ENCODE data around the gene TRABD2B.

The TRABD2B gene

DNA sequence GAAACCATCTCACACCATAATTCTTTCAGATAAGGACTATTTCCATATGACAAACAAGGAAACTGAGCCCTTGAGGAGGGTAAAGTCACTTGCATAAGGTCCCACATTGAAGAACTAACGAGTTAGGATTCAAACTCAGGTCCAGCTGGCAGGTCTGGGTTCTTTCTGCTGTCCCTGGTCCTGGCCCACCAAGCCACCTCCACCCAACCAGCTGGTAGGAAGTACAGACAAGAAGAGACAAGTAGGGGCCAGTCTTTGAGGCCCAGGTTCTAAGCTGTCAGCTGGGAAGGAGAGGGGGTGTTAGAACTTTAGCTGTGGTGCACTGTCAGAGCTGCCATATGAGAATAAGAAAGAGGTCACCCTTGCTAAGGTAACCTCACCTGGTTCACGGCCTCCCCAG lies 188.6 kb downstream of the TRABD2B start:
- no peaks in the 10 kb centered on the region for H3K9me2 ChIP-seq (replicated peaks; ENCODE audit: control insufficient read depth, low read length)
- H3K4me2 ChIP-seq (ENCODE audit: low read length): no peak overlapping the region
- TF ChIP-seq, protein P1, sequence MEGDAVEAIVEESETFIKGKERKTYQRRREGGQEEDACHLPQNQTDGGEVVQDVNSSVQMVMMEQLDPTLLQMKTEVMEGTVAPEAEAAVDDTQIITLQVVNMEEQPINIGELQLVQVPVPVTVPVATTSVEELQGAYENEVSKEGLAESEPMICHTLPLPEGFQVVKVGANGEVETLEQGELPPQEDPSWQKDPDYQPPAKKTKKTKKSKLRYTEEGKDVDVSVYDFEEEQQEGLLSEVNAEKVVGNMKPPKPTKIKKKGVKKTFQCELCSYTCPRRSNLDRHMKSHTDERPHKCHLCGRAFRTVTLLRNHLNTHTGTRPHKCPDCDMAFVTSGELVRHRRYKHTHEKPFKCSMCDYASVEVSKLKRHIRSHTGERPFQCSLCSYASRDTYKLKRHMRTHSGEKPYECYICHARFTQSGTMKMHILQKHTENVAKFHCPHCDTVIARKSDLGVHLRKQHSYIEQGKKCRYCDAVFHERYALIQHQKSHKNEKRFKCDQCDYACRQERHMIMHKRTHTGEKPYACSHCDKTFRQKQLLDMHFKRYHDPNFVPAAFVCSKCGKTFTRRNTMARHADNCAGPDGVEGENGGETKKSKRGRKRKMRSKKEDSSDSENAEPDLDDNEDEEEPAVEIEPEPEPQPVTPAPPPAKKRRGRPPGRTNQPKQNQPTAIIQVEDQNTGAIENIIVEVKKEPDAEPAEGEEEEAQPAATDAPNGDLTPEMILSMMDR (IDR thresholded peaks at IDR 0.05; ENCODE audit: low read depth, low read length, poor library complexity, severe bottlenecking): no peak
- TF ChIP-seq EZH2phosphoT487 (IDR thresholded peaks at IDR 0.05; ENCODE audit: borderline replicate concordance, low read length): no peak
- H3F3A ChIP-seq (ENCODE audit: control insufficient read depth, insufficient read depth): no peaks in the 10 kb centered on the region
- H3K4me3 ChIP-seq (ENCODE audit: low read length): no peak overlapping the region
- no peaks in the 10 kb centered on the region for H3K9me3 ChIP-seq (ENCODE audit: control insufficient read depth, insufficient read depth, low read length)
- H3K36me3 ChIP-seq (ENCODE audit: control insufficient read depth, low read length): no peaks in the 10 kb centered on the region
- H3K27ac ChIP-seq (ENCODE audit: low read depth, low read length): no peak overlapping the region
- H3K27me3 ChIP-seq (ENCODE audit: control insufficient read depth, low read length): no peaks in the 10 kb centered on the region
- no peaks in the 10 kb centered on the region for H3K79me2 ChIP-seq (ENCODE audit: control insufficient read depth, low read length)
- no peaks in the 10 kb centered on the region for H3K4me1 ChIP-seq (ENCODE audit: control insufficient read depth, low read length)
- H4K20me1 ChIP-seq (ENCODE audit: control insufficient read depth, insufficient read depth, low read depth, low read length): no peaks in the 10 kb centered on the region

DNA sequence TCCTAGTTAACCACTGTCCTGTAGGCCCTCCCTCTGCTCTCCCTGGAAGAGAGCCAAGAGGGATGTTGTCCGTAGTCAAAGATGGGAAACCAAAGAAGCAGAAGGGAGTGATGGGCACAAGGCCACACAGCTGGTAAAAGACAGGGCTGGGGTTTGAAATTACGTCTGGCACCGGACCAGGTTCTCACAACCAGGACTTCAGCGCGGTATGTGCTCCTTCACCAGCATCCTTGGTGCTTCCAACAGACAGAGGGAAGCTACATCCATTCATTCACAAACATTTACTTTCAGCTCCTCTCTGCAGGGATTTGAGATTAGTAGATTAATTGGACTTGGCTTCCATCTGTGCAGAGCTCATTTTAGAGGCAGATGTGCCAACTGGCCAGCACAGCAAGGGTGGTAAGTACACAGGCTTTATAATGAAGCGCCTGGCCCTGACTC lies 191.2 kb downstream of the TRABD2B start:
- Histone ChIP-seq H3K36me3 (ENCODE audit: control insufficient read depth, low read length) (no peaks in the 10 kb centered on the region), H3K79me2 (ENCODE audit: control insufficient read depth, low read length) (no peaks in the 10 kb centered on the region), H3K9me3 (ENCODE audit: control insufficient read depth, insufficient read depth, low read length) (no peaks in the 10 kb centered on the region), H3K9me2 (replicated peaks; ENCODE audit: control insufficient read depth, low read length) (no peaks in the 10 kb centered on the region), H3K4me3 (ENCODE audit: low read length) (no peak overlapping the region), H3F3A (ENCODE audit: control insufficient read depth, insufficient read depth) (no peaks in the 10 kb centered on the region), H3K27ac (ENCODE audit: low read depth, low read length) (no peak overlapping the region), H3K4me2 (ENCODE audit: low read length) (no peak overlapping the region), H4K20me1 (ENCODE audit: control insufficient read depth, insufficient read depth, low read depth, low read length) (no peaks in the 10 kb centered on the region), H3K27me3 (ENCODE audit: control insufficient read depth, low read length) (no peaks in the 10 kb centered on the region), H3K4me1 (ENCODE audit: control insufficient read depth, low read length) (no peaks in the 10 kb centered on the region)
- no peak for TF ChIP-seq EZH2phosphoT487 (IDR thresholded peaks at IDR 0.05; ENCODE audit: borderline replicate concordance, low read length)
- TF ChIP-seq, protein P1 (IDR thresholded peaks at IDR 0.05; ENCODE audit: low read depth, low read length, poor library complexity, severe bottlenecking): no peak

DNA sequence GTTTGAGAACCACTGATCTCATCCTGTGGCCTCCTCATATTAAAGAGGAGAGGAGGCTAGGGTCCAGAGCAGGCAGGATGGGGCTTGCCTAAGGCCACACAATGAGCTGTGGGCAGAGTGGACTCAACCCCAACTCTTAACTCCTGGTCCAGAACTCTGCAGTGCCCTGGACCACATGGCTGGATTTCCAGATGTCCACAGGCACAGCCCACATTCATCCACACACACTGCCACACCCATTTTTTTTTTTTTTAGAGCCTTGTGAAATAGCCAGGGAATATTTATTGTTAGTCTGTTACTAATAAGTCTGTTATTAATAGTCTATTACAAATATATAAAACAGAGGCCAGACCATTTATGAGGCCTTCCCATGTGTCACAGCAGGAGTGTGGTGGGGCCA lies 192.2 kb downstream of the TRABD2B start:
- H3K36me3 ChIP-seq (ENCODE audit: control insufficient read depth, low read length): no peaks in the 10 kb centered on the region
- H3K27me3 ChIP-seq (ENCODE audit: control insufficient read depth, low read length): no peaks in the 10 kb centered on the region
- no peaks in the 10 kb centered on the region for H3K79me2 ChIP-seq (ENCODE audit: control insufficient read depth, low read length)
- no peaks in the 10 kb centered on the region for H3K9me3 ChIP-seq (ENCODE audit: control insufficient read depth, insufficient read depth, low read length)
- no peaks in the 10 kb centered on the region for H3K4me1 ChIP-seq (ENCODE audit: control insufficient read depth, low read length)
- H4K20me1 ChIP-seq (ENCODE audit: control insufficient read depth, insufficient read depth, low read depth, low read length): no peaks in the 10 kb centered on the region
- no peak overlapping the region for H3K27ac ChIP-seq (ENCODE audit: low read depth, low read length)
- TF ChIP-seq, protein P1 (IDR thresholded peaks at IDR 0.05; ENCODE audit: low read depth, low read length, poor library complexity, severe bottlenecking): no peak
- no peak for TF ChIP-seq EZH2phosphoT487 (IDR thresholded peaks at IDR 0.05; ENCODE audit: borderline replicate concordance, low read length)
- H3F3A ChIP-seq (ENCODE audit: control insufficient read depth, insufficient read depth): no peaks in the 10 kb centered on the region
- no peak overlapping the region for H3K4me2 ChIP-seq (ENCODE audit: low read length)
- no peaks in the 10 kb centered on the region for H3K9me2 ChIP-seq (replicated peaks; ENCODE audit: control insufficient read depth, low read length)
- no peak overlapping the region for H3K4me3 ChIP-seq (ENCODE audit: low read length)
